DMS114 treated with DMSO at 0.1 percent for 48 hours (cell line): Measurements from ENCODE around the gene YY2.
"Not testable (repeated sequence)": the region's sequence is repeated elsewhere in the genome, so short reads cannot be mapped to it uniquely, and the experiment has no call there.

ENCODE experiments used
- DNase-seq: peaks from one replicate; lab custom pipeline; 2025; ENCODE audit not compliant: unreplicated experiment; lab: John Stamatoyannopoulos, UW

The YY2 gene

GRCh38 chrX:21874182-21874581 lies 18.4 kb downstream of the YY2 start:
- not testable (repeated sequence) for DNase-seq

GRCh38 chrX:21875013-21875412 lies 19.2 kb downstream of the YY2 start:
- no peak for DNase-seq

- DNase-seq: no peak
These were observed 26.2 kb downstream of the YY2 start for GRCh38 chrX:21881881-21882574.

GRCh38 chrX:21883258-21883657 lies 27.5 kb downstream of the YY2 start:
- DNase-seq: no peak

GRCh38 chrX:21885568-21885967 lies 29.8 kb downstream of the YY2 start:
- peak; percentile 70 for DNase-seq

- DNase-seq: no peak
These were observed 49.5 kb downstream of the YY2 start for GRCh38 chrX:21905313-21905712.

GRCh38 chrX:21905953-21906352 lies 50.2 kb downstream of the YY2 start:
- no peak for DNase-seq

- no peak for DNase-seq
These were observed 51.5 kb downstream of the YY2 start for GRCh38 chrX:21907260-21907659.
